KBM-7 (cell line): ENCODE data around the gene WNT5A.
"Not testable (repeated sequence)": the region's sequence is repeated elsewhere in the genome, so short reads cannot be mapped to it uniquely, and the experiment has no call there.

ENCODE experiments used
- DNase-seq: peaks from one replicate; pipeline ENCODE4 v3.0.0-alpha.2; 2015
- in situ Hi-C: fragments of 300-500 bp; cut with MboI; formaldehyde crosslinking; loops from 2 replicates; pipeline ENCODE4 v1.14.3; 2020; ENCODE audit warnings: low sequenced_read_pairs, low pct_unique_long_range_greater_than_20kb, mixed read lengths

WNT5A gene

DNA sequence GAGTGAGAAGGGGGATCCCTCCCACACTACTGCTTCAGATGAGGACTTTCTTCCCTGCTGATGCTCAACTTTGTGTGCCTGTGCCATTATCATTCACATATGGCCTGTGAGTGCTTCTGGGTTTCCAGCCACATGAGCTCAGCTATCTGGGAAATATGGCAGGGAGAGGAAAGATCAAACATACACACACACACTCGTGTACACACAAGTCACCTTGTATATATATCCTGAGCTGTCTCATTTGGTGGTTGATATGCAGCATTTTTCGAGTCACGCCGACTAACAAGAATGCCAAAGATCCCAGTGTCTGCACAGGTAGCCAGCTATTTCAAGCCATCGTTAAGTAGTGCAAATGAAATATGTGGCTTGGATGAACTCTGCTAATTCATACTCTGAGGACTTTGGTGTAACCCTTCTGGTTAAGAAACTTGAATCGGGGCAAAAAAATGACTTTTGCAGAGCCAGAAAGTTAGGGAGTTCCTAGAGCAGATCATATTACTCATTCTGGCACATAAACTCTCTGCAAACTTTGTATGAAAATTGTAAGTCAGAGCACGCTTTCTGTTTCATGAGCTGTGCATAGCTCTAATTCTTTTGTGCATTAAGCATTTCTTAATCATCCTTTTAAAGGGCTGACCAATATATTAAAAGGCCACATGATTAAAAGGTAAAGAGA lies 24.9 kb upstream of the WNT5A start:
- DNase-seq, result no peak
- in situ Hi-C loops, result no loop called here

DNA sequence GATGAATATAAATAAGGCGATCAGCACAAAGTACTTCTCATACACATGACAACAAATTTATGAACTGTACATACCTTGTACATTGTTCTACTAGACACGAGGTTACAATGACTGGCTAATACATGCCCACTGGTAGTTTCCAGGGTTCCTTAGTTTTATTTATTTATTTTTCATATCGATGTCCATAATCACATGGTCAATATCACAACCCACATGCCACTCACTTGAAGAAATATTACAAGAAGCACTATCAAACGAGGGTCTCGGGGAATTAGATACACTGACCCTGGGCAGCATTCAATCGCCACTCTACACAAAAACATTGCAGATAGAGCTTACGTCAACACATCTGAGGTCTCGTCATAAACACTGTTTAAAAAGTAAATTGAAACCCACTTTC lies 21.2 kb upstream of the WNT5A start:
- DNase-seq, result no peak
- in situ Hi-C loops, result no loop called here

DNA sequence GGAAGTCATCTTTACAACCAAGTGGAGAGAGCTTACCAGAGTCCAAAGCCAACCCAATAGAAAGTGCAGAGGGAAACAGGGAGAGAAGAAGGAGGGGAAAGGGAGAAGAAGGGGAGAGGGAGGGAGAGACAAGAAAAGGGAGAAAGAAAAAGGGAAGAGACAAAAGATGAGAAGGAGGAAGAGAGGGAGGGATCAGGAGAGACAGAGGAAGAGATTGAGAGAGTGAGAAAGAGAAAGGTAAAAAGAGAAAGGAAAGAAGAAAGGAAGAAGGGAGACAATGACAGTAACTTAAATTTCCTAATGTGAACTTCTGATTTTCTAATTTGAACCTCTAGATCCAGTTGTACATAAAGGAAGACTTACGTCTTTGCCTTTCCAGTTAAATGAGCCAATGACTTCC lies 20.7 kb upstream of the WNT5A start:
- in situ Hi-C loops, result no loop called here

DNA sequence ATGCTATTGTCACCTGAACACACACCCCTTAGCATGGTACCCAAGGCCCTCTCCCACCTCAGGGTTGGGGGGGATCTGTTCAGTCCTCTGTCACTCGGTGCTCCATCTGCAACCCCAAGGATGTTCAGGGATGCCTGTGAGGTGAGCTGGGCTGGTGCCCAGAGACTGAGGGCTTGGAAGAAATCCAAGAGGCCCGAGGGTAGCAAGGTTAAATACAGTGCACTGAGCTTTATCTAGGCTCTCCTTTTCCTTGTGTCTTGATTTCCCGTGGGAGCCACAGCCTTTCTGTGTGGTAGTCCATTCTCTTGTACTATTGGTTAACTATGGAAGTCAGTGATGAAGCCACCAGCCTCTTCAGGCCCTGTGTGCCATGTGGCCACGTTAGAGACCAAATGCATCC lies 18.7 kb upstream of the WNT5A start:
- no peak for DNase-seq
- in situ Hi-C loops, result no loop called here

More for the DNA sequence above, 20.7 kb upstream of the WNT5A start:
- DNase-seq, result no peak

GRCh38 chr3:55505102-55505501 lies 18.0 kb upstream of the WNT5A start:
- DNase-seq, in situ Hi-C loops: not testable (repeated sequence)

GRCh38 chr3:55501905-55502304 lies 14.8 kb upstream of the WNT5A start:
- in situ Hi-C loops, result no loop called here
- DNase-seq, result no peak

DNA sequence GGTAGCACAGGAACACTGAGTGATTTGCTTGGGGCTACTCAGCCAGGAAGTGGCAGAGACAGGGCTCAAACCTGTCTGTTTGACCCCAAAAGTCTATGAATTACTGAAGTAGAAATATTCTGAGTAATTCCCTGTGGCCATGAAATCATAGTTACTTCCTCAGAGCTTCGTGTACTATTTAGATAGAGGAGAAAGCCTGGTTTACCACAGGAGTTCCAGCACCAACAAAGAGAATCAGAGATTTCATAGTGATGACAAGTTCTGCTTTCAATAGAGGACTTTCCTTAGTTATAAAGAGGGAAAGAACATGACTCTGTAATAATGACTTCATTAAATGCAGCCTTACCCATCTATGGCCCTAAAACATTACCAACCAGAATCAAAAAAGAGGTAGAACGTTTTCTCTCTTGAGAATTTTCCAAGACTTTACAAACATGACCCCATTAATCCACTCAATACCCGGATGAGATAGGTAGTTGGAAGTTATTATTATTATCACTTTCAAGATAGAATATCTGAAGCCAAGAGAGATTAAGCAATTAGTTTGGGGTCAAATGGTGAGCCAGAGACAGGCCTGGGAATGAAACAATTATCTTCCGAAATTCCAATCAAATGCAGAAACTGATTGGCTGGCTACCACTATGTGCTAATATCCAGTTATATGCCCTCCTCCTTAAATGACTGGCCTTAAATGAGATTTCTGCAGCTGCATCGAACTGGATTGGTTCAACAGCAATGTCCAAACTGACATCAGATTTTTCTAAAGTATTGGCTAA lies 13.6 kb upstream of the WNT5A start:
- no peak for DNase-seq

DNA sequence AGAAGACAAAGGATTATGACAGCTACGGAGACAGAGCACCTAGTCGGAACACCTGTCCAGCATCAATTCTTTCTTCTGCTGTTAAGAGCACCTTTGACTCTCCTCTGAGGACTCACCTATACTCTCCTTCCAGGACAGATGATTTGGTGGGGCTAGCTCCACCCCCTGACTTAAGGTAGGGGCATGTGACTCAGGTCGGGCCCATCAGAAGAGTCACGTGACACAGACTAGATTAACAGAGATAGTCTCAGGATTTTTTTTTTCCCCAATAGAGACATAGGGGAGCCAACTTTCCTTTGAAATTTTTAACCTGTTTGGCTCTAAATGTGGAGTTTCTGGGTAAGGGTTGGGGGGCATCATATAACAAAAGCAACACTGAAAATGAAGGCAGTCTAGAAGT lies 11.4 kb upstream of the WNT5A start:
- no peak for DNase-seq
- in situ Hi-C loops, result no loop called here

More for the DNA sequence above, 13.6 kb upstream of the WNT5A start:
- in situ Hi-C loops, result no loop called here

DNA sequence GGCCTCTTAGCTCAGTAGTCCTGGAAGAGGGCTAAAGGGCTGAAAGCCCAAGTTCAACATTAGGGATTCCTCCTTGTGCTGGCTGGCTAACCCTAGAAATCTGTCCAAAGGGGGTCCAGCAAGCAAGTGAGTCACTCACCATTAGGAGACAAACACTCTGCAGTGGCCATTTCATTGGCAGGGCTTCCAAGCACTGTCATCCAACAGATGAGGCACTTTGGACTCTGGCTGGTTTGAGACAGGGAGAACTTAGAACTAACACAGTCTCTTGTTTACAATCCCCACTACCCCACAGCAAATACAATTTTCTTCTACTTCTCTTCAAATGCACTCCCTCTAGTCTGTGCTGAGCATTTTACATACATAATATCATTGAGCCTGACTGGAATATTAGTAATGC lies 10.1 kb upstream of the WNT5A start:
- DNase-seq, result no peak
- in situ Hi-C loops, result no loop called here

DNA sequence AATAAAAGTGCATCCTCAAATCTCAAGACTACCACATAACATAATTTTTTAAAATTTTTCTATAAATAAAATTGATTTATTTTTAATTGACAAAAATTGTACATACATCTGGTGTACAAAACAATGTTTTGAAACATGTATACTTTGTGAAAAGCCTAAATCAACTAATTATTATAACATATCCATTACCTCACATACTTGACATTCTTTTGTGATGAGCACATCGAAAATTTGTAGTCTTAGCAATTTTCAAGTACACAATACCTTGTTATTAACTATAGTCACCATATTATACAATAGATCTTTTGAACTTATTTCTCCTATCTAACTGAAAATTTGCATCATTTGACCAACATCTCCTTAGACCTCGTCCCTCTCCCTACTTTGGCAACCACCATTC lies 7.9 kb upstream of the WNT5A start:
- in situ Hi-C loops, result no loop called here

DNA sequence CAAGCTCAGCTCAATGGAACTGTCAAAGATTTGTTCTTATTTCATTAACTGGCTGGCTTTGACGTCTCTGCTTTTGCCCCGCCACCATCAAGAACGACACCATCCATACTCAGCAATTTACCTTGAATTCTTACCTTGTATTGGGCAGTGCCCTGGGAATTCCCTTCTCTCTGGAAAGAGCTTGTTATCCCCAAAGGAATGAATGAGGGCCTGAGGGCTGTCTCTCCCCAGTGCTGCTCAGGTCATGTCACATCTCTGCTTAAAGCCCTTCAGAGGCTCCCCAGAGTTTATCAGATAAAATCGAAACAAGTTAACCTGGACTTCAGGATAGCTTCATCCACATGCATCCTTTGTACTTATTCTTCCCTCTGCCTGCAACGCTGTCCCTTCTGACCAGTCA lies 5.9 kb upstream of the WNT5A start:
- DNase-seq, result no peak
- in situ Hi-C loops, result no loop called here

More for the DNA sequence above, 7.9 kb upstream of the WNT5A start:
- DNase-seq, result no peak

GRCh38 chr3:55491296-55491816 lies 4.2 kb upstream of the WNT5A start:
- no peak for DNase-seq
- in situ Hi-C loops, result no loop called here

- in situ Hi-C loops, result no loop called here
- DNase-seq, result no peak
Measured at GRCh38 chr3:55490276-55490913, 3.3 kb upstream of the WNT5A start.

DNA sequence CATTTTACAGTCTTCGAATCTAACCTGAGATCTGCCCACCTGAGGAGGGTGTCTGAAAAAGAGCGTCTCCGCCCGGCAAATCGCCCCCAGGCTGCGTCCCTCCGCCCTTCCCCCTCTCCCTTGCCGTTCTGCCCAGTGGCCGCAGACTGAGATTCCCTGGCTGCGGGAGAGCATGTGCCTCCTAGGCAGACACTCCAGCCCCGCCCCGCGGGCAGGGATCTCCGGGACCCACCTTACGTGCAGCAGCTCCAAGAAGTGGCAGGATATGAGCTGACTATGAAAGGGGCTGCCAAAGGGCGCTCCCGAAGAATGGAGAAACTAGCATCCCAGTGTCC lies 2.7 kb upstream of the WNT5A start:
- in situ Hi-C loops, result no loop called here
- no peak for DNase-seq

- in situ Hi-C loops, result no loop called here
- no peak for DNase-seq
Measured at GRCh38 chr3:55488398-55489055, 1.4 kb upstream of the WNT5A start.

GRCh38 chr3:55487381-55488241 lies 505 bp upstream of the WNT5A start:
- DNase-seq, result peak; percentile 12
- in situ Hi-C loops, result no loop called here

DNA sequence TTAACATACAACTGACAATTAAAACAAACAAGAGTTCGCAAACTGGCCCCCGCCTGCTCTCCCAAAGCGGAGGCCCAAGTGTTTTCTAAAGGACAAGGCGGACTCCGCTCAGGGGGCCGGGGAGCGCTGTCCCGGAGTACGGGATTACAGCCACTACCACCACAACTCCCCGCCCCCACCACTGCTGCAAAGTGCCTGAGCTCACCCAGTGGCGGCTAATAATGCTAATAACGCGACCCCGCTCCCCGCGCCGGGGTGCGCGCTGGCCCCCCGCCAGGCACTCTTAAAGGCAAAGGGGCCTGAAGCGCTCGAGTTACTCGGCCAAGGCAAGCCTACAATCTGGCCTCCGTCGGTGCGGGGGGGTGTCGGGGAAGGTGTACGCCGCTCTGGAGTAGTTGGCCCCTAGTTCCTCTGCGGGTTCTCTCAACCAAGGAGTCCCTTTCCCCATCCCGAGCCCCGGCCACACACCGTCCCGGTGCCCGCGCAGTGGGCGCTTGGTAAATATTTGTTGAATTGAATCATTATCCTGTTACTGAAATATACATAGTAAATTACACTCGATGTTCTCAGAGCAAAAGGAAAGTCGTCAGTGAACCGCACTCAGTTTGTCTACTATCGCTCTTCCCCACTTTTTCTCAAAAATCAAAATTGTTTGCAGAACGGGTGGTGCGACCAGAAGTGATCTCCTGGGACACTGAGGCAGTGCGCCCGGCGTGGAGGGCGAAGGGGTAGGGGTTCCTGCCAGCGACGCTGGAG lies 827 bp downstream of the WNT5A start:
- in situ Hi-C loops, result no loop called here
- DNase-seq, result no peak
